GM18868 (cell line): ENCODE measurements around the gene ENTPD2.
"Not testable (repeated sequence)": the region's sequence is repeated elsewhere in the genome, so short reads cannot be mapped to it uniquely, and the experiment has no call there.

Source experiments
- ATAC-seq: cut with Tn5 transposase; IDR thresholded peaks from one replicate; pipeline ENCODE4 v1.9.1; 2021; ENCODE audit warnings: mild to moderate bottlenecking, moderate library complexity; ENCODE audit not compliant: unreplicated experiment

ENTPD2 gene

GRCh38 chr9:137065336-137065967, 11.6 kb upstream of the ENTPD2 start:
- no peak for ATAC-seq

- no peak for ATAC-seq
Measured at GRCh38 chr9:137064880-137065164, 11.0 kb upstream of the ENTPD2 start.

GRCh38 chr9:137064027-137064879, 10.4 kb upstream of the ENTPD2 start:
- ATAC-seq = no peak

GRCh38 chr9:137063311-137064026, 9.6 kb upstream of the ENTPD2 start:
- ATAC-seq = no peak

GRCh38 chr9:137062798-137063197, 8.9 kb upstream of the ENTPD2 start:
- not testable (repeated sequence) for ATAC-seq

- ATAC-seq = no peak
Measured at GRCh38 chr9:137062384-137062783, 8.5 kb upstream of the ENTPD2 start.

GRCh38 chr9:137058521-137059234, 4.8 kb upstream of the ENTPD2 start:
- no peak for ATAC-seq

GRCh38 chr9:137057545-137057944, 3.7 kb upstream of the ENTPD2 start:
- ATAC-seq = no peak

GRCh38 chr9:137056739-137057415, 3.0 kb upstream of the ENTPD2 start:
- no peak for ATAC-seq

GRCh38 chr9:137055385-137056364, 1.8 kb upstream of the ENTPD2 start:
- ATAC-seq = no peak

GRCh38 chr9:137054932-137055384, 1.1 kb upstream of the ENTPD2 start:
- no peak for ATAC-seq

- no peak for ATAC-seq
Measured at GRCh38 chr9:137052998-137053943, 590 bp downstream of the ENTPD2 start.

- ATAC-seq = no peak
Measured at GRCh38 chr9:137052293-137052692, 1.6 kb downstream of the ENTPD2 start.

- ATAC-seq = no peak
Measured at GRCh38 chr9:137051145-137051724, 2.6 kb downstream of the ENTPD2 start.

GRCh38 chr9:137050570-137050969, 3.3 kb downstream of the ENTPD2 start:
- ATAC-seq = no peak

- ATAC-seq = no peak
Measured at GRCh38 chr9:137049544-137050449, 4.1 kb downstream of the ENTPD2 start.
